MCF 10A (cell line): ENCODE data around the gene ABO. TPM values are rescaled to one million over a fixed set of nuclear protein-coding genes. Genes with fewer than 3 reads are reported as not detected.
"Not testable (repeated sequence)": the region's sequence is repeated elsewhere in the genome, so short reads cannot be mapped to it uniquely, and the experiment has no call there.

ENCODE experiments used
- BruUV-seq: library from RNA; stranded (reverse); fragments of 400-500 nt; replicated peaks from 2 replicates; lab custom pipeline; 2021; lab: Mats Ljungman, UMichigan
- CTCF ChIA-PET: fragments of 300-600 bp; sonication (Branson Sonifier 250); formaldehyde crosslinking; extraction: SDS; loops from one replicate; lab custom pipeline; 2021; ENCODE audit warnings: antibody characterized with exemption, inconsistent platforms; lab: Yijun Ruan, JAX
- POLR2A ChIA-PET: fragments of 300-600, 350-650 bp; sonication (Branson Sonifier 250); formaldehyde crosslinking; extraction: SDS; loops from one replicate; lab custom pipeline; 2020; ENCODE audit warnings: antibody characterized with exemption, inconsistent platforms; lab: Yijun Ruan, JAX
- DNase-seq: peaks from one replicate; pipeline ENCODE4 v3.0.0-alpha.2; 2018; ENCODE audit not compliant: unreplicated experiment
- H3K27ac Mint-ChIP-seq: one replicate; pipeline ENCODE4 v1.8.0; 2022; ENCODE audit warnings: mild to moderate bottlenecking, low read depth, mixed read lengths; ENCODE audit not compliant: unreplicated experiment
- H3K27me3 Mint-ChIP-seq: one replicate; pipeline ENCODE4 v1.8.0; 2022; ENCODE audit warnings: mixed read lengths; ENCODE audit not compliant: insufficient read depth, unreplicated experiment
- H3K36me3 Mint-ChIP-seq: one replicate; pipeline ENCODE4 v1.8.0; 2022; ENCODE audit warnings: mild to moderate bottlenecking, moderate library complexity, mixed read lengths; ENCODE audit not compliant: insufficient read depth, unreplicated experiment
- H3K4me1 Mint-ChIP-seq: one replicate; pipeline ENCODE4 v1.8.0; 2022; ENCODE audit warnings: mixed read lengths; ENCODE audit not compliant: insufficient read depth, unreplicated experiment
- H3K4me3 Mint-ChIP-seq: one replicate; pipeline ENCODE4 v1.8.0; 2022; ENCODE audit warnings: mild to moderate bottlenecking, moderate library complexity, mixed read lengths; ENCODE audit not compliant: unreplicated experiment
- H3K9me3 Mint-ChIP-seq: one replicate; pipeline ENCODE4 v1.8.0; 2022; ENCODE audit warnings: mixed read lengths; ENCODE audit not compliant: unreplicated experiment
- intact Hi-C: fragments of 100-400 bp; cut with micrococcal nuclease; formaldehyde crosslinking; loops from 2 replicates; pipeline ENCODE4 v1.14.1; 2022
- total RNA-seq: library from RNA; stranded (reverse); gene quantifications from 2 replicates; pipeline ENCODE4 v1.2.3, GENCODE V29; 2022
- TF ChIP-seq, protein P1 (sequence below): fragments of 200-600 bp; IDR thresholded peaks from one replicate; pipeline ENCODE4 v1.8.0; 2022; ENCODE audit warnings: antibody characterized with exemption, mild to moderate bottlenecking; ENCODE audit not compliant: unreplicated experiment

The ABO gene
- total RNA-seq, 1 experiment from 2014 or later = not detected

DNA sequence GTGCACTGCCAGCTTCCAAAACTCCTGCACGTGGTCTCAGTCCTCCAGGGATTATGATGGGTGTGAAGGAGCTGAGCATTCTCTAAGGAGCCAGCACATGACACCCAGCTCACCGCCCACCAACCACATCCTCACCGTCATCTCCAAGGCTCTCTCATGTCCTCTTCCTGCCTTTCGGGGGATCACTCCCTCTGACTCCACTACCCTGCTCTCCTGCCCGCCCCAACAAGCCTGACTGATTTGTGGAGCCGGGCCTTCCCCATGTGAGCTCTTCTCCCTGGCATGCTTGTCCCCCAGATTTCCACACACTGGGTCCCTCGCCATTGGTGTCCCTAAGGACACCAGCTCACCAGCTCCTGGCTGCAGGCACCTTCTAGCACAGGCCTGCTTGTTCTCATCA, 1.9 kb downstream of the ABO start:
- Mint-ChIP-seq H3K9me3 (no peaks in the 10 kb centered on the region), H3K36me3 (no peaks in the 10 kb centered on the region), H3K27me3 (peaks cover 23% of the 10 kb centered on the region), H3K4me3 (no peak overlapping the region), H3K27ac (no peak overlapping the region), H3K4me1 (no peaks in the 10 kb centered on the region)
- DNase-seq = no peak
- TF ChIP-seq, protein P1, sequence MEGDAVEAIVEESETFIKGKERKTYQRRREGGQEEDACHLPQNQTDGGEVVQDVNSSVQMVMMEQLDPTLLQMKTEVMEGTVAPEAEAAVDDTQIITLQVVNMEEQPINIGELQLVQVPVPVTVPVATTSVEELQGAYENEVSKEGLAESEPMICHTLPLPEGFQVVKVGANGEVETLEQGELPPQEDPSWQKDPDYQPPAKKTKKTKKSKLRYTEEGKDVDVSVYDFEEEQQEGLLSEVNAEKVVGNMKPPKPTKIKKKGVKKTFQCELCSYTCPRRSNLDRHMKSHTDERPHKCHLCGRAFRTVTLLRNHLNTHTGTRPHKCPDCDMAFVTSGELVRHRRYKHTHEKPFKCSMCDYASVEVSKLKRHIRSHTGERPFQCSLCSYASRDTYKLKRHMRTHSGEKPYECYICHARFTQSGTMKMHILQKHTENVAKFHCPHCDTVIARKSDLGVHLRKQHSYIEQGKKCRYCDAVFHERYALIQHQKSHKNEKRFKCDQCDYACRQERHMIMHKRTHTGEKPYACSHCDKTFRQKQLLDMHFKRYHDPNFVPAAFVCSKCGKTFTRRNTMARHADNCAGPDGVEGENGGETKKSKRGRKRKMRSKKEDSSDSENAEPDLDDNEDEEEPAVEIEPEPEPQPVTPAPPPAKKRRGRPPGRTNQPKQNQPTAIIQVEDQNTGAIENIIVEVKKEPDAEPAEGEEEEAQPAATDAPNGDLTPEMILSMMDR = no peak
- no TSS peak for BruUV-seq
- ChIA-PET POLR2A (interaction anchor here (0.7 kb wide), 1 partner anchor 859 kb away, joined by 3 read pairs; no protein-coding TSS in a partner anchor), CTCF (interaction anchor here (0.6 kb wide), 1 partner anchor 13 kb away, joined by 3 read pairs; no protein-coding TSS in a partner anchor)
- intact Hi-C loops = no loop called here

DNA sequence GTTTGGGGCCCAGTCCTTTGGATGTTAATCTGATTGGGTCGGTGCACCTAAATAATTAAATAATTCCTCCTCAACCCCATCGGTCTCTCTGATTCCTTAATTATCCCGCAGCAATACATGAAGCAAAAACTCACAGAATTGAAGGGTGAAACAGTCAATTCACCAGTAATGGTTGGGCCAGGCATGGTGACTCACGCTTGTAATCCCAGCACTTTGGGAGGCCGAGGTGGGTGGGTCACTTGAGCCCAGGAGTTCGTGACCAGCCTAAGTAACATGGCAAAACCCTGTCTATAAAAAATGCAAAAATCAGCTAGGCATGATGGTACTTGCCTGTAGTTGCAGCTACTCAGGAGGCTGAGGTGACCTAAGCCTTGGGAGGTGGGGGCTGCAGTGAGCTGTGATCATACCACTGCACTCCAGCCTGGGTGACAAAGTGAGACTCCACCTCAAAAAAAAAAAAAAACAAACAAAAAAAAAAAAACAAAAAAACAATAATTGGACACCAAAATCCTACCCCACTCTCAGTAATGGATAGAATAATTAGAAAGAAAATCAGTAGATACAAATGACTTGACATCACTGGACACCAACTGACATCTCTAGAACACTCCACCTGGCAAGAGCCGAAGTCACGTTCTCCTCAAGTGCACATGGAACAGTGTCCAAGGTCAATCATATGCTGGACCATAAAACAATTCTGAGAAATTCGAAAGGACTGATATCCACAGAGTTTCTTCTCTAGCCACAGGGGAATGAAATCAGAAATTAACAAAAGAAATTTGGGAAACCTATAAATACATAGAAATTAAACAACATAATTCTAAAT, 5.3 kb downstream of the ABO start:
- Mint-ChIP-seq H3K36me3 (no peaks in the 10 kb centered on the region), H3K9me3 (no peaks in the 10 kb centered on the region), H3K27me3 (peaks cover 23% of the 10 kb centered on the region), H3K4me1 (no peaks in the 10 kb centered on the region), H3K4me3 (no peak overlapping the region), H3K27ac (no peak overlapping the region)
- TF ChIP-seq, protein P1 = no peak
- CTCF ChIA-PET = interaction anchor here (0.6 to 0.9 kb wide), 4 partner anchors 47 to 91 kb away, joined by 3 to 4 read pairs (median 4); no protein-coding TSS in a partner anchor
- intact Hi-C loops = no loop called here
- POLR2A ChIA-PET = no interaction called here
- no TSS peak for BruUV-seq
- DNase-seq = peak; percentile 43

DNA sequence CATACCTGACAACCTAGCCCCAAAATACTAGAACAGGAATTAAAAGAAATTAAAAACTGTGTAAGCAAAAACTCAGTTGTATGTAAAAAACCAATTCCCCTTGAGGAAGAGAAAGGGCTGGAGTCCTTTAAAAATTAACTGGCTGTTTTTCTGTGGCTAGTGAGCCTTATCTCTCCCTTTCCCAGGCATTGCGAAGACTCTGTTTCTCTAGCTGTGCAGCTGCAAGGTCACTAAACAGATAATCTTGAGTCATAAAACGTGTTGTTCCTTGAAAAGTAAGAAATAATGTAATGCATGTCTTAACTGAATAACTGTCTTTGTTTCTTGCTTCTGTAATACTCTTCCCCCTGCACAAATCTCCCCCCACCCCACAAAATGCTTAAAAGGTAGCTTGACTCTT, 5.9 kb downstream of the ABO start:
- CTCF ChIA-PET = interaction anchor here (0.6 kb wide), 1 partner anchor 46 kb away, joined by 4 read pairs; no protein-coding TSS in a partner anchor
- BruUV-seq, H3K9me3 Mint-ChIP-seq, intact Hi-C loops, H3K4me3 Mint-ChIP-seq, H3K36me3 Mint-ChIP-seq, DNase-seq, H3K27ac Mint-ChIP-seq, H3K4me1 Mint-ChIP-seq, POLR2A ChIA-PET: not testable (repeated sequence)
- peaks cover 23% of the 10 kb centered on the region for H3K27me3 Mint-ChIP-seq

DNA sequence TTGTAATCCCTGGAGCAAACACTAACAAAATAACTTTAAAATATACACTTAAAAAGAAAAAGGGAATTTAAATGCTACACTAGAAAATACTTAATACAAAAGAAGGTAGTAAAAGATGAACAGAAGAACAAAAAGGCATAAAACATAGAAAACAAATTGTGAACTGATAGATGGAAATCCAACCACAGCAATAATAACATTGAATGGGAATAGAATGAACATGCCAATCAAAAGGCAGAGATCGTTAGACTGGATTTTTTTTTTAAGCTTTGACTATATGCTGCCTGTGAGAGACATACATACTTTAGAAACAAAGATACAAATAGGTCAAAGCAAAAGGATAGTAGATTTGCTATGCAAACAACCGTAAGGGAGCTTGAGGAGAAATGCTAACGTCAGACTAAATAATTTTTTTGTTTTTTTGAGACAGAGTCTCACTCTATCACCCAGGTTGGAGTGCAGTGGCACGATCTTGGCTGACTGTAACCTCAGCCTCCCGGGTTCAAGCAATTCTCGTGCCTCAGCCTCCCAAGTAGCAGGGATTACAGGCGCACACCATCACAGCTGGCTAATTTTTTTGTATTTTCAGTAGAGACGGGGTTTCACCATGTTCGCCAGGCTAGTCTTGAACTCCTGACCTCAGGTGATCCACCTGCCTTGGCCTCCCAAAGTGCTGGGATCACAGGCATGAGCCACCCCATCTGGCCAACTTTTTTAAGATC, 6.5 kb downstream of the ABO start:
- intact Hi-C loops = no loop called here
- no peaks in the 10 kb centered on the region for H3K36me3 Mint-ChIP-seq
- POLR2A ChIA-PET = no interaction called here
- H3K27ac Mint-ChIP-seq = no peak overlapping the region
- H3K27me3 Mint-ChIP-seq = peaks cover 21% of the 10 kb centered on the region
- H3K9me3 Mint-ChIP-seq = no peaks in the 10 kb centered on the region
- CTCF ChIA-PET = no interaction called here
- H3K4me3 Mint-ChIP-seq = no peak overlapping the region
- BruUV-seq = no TSS peak
- TF ChIP-seq, protein P1 = no peak
- DNase-seq = no peak
- no peaks in the 10 kb centered on the region for H3K4me1 Mint-ChIP-seq
